ENCODE measurements around the gene TCF23.

The TCF23 gene

GRCh38 chr2:27128668-27129571, 19.9 kb upstream of the TCF23 start:
- DNase-seq (ENCODE audit: low read depth in 2 of 2): no peak

- no peak for DNase-seq (ENCODE audit: low read depth in 2 of 2)
Observed at GRCh38 chr2:27130396-27130795, 18.4 kb upstream of the TCF23 start.

DNA sequence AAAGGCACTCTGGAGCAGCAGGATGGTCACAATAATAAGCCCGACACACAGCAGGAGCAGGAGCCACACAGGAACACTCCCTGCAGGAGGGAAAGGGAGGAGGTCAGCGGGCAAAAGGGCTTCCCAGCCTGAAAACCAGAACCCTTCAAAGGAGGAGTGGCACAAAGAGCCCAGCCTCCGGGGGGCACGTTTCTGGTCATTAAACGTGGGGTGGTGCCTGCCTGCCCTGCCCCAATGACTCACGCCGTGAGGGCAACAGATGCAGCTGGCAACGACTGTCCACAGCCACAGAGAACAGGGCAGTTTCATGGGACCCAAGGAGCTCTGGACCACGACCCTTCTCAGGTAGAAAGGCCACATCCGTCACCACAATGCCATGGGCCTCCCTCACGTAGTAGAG, 17.4 kb upstream of the TCF23 start:
- no peak for DNase-seq (ENCODE audit: low read depth in 2 of 2)

DNA sequence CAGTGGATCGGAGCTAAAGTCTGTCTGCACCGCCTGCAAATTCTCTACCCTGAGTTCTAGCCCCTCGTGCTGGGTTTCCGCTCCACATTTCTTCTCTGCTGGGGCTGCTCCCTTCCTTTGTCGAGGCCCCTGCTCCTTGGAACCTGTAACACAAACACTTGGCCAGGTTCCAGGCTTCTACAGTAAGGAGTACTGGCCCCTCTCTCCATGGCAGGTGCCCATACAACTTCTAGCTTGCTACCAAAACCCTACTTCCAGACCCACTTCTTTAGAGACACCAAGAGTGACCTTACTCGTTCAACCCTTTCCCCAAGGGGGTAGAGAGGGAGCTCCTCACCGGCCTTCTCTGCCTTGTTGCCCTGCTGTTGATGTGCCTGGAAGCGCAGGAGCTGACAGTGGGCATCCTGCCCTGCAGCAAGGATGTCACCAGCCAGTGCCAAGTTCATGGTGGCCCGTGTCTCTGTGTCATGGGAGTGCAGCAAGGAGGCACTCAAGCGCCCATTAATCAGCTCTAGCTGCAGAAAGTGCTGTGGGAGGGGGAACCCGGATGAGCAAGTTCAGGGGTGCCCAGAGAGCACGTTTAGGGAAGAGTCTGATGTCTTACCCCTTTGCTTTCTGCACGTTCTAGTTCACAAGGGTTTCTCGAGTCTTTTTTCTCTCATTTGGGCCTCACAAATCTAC, 15.5 kb upstream of the TCF23 start:
- peak in 1 of 2 donors; percentile 17 for DNase-seq (ENCODE audit: low read depth in 2 of 2)

DNA sequence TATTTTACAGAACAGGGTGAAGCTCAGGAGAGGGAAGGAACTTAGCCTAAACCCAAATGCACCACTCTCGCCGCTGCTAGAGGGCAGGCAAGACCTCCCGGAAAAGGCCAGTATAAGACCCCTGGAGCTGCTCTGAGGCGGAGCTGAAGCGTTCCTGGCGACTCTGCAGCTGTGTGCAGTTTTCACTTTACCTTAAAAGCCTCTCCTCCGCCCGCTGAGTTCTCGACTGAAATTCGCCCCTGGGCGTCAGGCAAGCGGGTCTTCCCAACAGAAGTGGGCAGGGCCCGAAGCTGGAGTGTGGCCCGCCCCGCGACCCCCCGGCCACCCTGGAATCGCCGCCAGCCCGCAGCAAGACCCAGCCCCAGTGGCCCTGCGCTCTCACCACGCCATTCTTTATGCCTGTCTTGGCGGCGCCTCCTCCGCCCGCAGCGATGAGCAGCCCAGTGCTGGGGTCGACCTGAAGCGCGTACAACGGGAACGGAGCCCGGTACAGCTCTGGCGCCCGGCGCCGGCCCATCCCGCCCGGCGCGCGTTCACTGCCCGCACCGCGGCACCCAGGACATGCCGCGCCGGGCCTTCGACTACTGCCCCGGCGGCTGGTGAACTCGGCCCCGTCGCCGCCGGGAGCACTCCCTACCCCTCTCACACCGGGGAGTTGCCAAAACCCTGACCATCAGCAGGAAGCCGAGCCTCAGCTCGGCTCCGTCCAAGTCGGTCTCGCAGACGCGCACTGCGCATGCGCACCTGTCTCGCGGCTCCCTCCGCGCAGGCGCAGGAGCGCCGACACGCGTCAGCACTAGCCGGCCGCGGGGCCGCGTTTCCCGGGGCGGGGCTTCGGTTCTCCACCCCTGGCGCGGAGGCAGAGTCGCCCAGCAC, 14.7 kb upstream of the TCF23 start, which contains the start of gene PREB:
Gene PREB (minus strand): TSS at position 732 of the 876 bp plus-strand sequence. CDS start 215 bp downstream, at position 517.
- peak; percentile 96 to 98 for DNase-seq (ENCODE audit: low read depth in 2 of 2)

- no peak for DNase-seq (ENCODE audit: low read depth in 2 of 2)
Observed at GRCh38 chr2:27134781-27135477, 13.9 kb upstream of the TCF23 start.

DNA sequence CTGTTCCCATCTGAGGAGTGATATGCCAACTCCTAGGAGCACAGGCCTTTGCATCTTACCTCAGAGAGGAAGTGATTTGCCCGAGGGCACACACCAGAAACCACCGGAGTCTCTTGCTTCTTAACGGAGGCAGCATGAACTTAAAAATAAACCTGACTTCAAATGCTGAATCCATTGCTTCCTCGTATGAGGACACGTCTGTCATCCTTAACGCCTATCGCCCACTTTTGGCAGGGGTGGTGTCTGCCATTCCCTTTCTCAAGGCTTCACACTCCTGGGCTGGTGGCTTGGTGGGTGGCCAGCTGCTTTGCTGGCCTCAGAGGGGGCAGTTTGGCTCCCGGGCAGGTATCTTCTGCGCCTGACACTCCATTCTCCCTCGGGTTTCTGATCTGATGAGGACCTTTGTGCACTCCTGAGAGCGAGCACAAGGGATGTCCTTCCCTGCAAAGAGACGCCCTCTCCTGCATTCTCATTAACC, 13.3 kb upstream of the TCF23 start:
- DNase-seq (ENCODE audit: low read depth in 2 of 2): no peak

DNA sequence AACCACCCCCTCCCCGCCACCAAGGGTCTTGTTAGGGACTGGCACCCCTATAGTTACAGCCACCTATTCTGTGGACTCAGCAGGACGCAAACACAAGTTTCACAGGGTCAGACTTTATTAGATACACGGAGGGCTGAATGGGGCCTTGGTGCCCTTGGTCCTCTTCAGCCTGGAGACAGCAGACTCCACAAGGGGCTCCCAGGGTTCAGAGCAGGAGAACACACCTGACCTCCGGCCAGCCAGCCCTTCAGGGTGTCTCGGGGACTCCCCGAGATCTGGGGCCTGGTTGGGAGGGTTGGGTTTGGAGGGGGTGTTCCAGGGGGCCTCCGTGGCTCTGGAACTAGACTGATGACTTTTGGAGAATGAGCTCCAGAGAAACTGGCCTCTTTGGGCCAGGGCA, 12.1 kb upstream of the TCF23 start:
- no peak for DNase-seq (ENCODE audit: low read depth in 2 of 2)

DNA sequence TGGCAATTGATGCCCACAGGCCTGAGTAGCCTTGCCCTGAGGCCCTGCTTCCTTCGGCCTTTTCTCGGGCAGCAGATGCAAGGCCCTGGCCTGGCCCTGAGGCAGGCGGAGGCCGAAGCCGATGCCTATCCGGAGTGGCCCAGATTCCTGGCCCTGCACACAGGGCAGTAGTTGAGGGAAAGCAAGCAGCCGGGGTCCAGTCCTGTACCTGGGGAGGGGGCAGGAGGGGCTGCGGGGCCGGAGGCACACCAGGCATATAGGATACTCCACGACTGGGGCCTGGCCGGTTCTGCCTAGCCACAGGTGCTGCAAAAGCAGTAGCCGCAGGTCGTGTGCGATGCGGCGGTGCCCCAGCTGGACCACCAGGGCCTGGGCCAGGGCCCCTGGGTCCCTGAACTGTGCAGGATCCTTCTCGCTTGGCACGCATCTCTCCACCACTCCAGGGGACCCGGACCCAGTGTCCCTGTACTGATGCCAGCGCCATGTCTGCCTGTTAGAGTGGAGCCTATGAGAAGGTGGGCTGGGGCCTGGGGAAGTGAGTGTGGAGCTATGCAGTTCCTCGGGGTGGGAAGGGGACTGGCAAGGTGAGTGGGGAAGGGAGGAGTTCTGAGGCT, 11.4 kb upstream of the TCF23 start:
- DNase-seq (ENCODE audit: low read depth in 2 of 2): no peak

DNA sequence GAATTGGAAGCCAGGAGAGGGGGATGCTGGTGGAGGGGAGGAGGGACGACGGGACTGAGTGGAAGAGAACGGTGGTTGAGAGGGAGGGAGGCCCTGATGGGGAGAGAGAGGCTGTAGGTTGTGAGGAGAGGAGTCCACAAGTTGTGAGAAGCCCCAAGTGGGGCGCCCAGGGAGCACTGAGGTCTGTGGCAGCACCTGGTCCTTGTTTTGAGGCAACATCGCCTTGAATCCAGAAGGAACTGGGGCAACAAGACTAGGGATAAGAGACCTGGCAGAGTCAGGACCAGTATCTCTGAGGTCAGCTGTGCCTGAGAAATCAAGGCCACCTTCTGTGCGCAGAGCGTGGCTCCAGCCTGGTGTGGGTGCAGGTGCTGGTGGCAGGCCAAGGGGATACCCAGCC, 10.7 kb upstream of the TCF23 start:
- no peak for DNase-seq (ENCODE audit: low read depth in 2 of 2)

DNA sequence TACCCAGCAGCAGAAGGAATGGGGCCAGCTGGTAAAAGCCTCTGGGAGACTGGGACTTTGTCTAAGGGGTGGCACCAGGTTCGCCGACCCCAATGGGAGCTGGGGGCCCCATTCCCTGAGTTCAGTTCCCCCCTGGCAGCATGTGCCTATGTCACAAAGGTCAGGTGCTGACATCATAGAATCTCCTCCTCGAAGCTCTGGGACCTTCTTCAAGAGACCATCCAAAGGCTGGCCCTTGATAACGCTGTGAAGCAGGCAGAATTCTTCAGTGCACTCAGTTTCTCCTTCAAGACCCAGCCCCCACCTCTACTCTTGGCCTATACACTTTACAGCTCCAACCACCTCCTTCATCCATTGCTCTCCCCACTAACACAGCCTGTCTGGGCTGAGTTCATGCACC, 9.5 kb upstream of the TCF23 start, which contains the start of gene PRR30:
Gene PRR30 (minus strand): TSS at position 101 of the 400 bp plus-strand sequence. CDS start 1,081 bp downstream, outside the sequence.
- DNase-seq (ENCODE audit: low read depth in 2 of 2): no peak

DNA sequence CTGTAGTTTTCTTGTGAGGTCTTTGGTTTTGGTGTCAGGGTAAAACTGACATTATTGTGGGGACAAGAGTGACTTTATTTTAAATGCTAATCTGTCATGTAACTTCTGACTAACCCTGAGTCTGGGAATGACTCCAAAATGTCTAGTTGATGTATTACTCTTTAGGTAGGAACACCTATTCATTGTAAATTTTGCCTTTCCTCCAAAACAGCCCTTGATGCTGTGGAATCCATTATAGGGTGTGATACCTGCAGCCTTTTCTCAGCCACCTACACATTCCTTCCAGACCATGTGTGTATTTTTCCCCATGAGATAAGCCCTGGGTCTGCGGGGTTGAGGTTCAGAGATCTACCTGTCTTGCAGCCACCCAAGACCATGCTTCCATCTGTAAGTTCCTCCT, 5.5 kb upstream of the TCF23 start:
- no peak for DNase-seq (ENCODE audit: low read depth in 2 of 2)

DNA sequence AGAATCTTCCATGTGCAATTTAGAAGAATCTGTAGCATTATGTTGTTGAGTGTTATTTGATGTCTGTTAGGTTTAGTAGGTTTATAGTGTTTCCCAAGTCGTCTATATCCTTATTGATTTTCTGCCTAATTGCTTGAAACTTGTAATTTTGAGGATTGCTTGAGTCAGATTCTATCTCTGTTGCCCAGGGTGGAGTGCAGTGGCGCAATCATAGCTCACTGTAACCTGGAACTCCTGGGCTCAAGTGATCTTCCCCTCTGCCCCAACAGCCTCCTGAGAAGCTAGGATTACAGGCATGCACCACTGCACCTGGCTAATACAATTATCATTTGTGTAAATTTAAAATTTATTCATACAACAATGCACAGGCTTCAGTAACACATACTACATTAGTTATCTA, 3.1 kb upstream of the TCF23 start:
- DNase-seq (ENCODE audit: low read depth in 2 of 2): no peak

GRCh38 chr2:27147935-27148334, 869 bp upstream of the TCF23 start:
- DNase-seq (ENCODE audit: low read depth in 2 of 2): no peak

DNA sequence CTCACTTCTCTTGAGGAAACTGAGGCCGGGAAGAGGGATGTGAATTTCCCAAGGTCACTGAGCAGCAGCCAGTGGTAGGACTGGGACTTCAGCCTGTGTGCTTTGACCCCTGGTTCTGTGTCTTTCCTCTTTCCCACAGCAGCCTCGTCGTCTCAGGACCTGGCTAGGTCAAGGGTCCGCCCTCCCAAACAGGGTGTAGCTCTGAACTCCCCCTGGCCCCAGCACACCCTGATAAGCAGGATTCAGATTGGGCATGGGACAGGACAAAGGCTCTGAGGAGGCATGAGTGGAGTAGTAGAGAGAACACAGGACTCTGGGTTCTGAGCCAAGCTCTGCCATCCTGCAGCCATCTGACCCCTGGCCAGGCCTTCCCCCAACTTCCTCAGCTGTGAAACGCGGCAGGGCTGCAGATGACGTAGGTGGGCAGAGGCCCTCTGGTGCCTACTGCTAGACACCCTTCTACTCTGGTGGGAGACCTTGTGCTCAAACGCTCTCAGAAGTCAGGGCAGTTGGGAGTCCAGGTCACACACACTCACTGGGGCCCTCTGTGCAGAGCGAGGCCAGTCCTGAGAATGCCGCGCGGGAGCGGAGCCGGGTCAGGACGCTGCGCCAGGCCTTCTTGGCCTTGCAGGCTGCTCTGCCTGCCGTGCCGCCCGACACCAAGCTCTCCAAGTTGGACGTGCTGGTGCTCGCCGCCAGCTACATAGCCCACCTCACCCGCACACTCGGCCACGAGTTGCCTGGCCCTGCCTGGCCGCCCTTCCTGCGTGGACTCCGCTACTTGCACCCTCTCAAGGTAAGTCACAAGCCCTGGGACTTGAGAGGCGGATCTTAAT, 984 bp downstream of the TCF23 start:
- DNase-seq (ENCODE audit: low read depth in 2 of 2): no peak

- DNase-seq (ENCODE audit: low read depth in 2 of 2): no peak
Observed at GRCh38 chr2:27150639-27151230, 1.9 kb downstream of the TCF23 start.

GRCh38 chr2:27152102-27152795, 3.4 kb downstream of the TCF23 start:
- no peak for DNase-seq (ENCODE audit: low read depth in 2 of 2)

DNA sequence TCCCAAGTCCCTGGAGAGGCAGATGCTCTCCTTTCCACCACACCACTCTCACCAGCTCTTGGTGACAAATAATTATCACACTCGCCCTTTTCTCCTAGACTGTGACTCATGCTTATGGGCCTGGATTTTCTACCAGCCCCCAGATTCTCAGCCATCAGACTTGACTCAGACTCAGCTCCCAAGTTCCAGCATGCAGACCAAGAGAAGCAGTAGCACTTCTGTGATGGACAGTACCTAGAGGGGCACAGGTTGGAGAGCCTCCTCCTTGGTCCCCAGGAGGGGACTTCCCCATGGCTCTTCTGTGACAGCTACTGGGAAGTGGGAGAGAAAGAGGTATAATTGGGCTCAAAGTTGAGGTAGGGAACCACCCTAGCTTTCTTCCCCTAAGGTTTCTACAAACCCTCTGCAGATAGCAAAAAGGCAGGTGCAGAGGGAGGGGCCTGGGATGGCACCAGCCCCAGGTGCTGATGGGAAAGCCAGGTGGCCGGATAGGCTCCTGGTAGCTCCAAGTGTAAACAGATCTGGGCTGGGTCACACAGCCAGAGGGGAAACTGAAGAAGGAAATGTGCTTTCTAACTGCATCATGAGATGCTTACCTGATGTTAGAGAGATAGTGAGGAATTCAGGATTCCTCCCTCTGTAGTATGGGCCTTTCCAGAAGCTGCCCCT, 4.1 kb downstream of the TCF23 start:
- no peak for DNase-seq (ENCODE audit: low read depth in 2 of 2)

Measured in stimulated activated CD4-positive, alpha-beta T cell treated with anti-CD3 and anti-CD28 coated beads, Interleukin-15, amount 100 ng/mL, for 48 hours (primary cell).